Stimulated activated CD8-positive, alpha-beta memory T cell treated with anti-CD3 and anti-CD28 coated beads, Interleukin-15, amount 100 ng/mL, for 1 hour (primary cell): Measurements from ENCODE around the gene ESCO1.
"Not testable (repeated sequence)": the region's sequence is repeated elsewhere in the genome, so short reads cannot be mapped to it uniquely, and the experiment has no call there.

ENCODE experiments used
- DNase-seq: peaks from one replicate; pipeline ENCODE4 v3.0.0-alpha.2; 2020; ENCODE audit warnings: low read depth

The ESCO1 gene, protein sequence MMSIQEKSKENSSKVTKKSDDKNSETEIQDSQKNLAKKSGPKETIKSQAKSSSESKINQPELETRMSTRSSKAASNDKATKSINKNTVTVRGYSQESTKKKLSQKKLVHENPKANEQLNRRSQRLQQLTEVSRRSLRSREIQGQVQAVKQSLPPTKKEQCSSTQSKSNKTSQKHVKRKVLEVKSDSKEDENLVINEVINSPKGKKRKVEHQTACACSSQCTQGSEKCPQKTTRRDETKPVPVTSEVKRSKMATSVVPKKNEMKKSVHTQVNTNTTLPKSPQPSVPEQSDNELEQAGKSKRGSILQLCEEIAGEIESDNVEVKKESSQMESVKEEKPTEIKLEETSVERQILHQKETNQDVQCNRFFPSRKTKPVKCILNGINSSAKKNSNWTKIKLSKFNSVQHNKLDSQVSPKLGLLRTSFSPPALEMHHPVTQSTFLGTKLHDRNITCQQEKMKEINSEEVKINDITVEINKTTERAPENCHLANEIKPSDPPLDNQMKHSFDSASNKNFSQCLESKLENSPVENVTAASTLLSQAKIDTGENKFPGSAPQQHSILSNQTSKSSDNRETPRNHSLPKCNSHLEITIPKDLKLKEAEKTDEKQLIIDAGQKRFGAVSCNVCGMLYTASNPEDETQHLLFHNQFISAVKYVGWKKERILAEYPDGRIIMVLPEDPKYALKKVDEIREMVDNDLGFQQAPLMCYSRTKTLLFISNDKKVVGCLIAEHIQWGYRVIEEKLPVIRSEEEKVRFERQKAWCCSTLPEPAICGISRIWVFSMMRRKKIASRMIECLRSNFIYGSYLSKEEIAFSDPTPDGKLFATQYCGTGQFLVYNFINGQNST

GRCh38 chr18:21600526-21601410, at the start of gene ESCO1:
ESCO1 (minus strand) TSS chr18:21600704; CDS start chr18:21574843, 25,861 bp downstream.
- peak; percentile 83 for DNase-seq

DNA sequence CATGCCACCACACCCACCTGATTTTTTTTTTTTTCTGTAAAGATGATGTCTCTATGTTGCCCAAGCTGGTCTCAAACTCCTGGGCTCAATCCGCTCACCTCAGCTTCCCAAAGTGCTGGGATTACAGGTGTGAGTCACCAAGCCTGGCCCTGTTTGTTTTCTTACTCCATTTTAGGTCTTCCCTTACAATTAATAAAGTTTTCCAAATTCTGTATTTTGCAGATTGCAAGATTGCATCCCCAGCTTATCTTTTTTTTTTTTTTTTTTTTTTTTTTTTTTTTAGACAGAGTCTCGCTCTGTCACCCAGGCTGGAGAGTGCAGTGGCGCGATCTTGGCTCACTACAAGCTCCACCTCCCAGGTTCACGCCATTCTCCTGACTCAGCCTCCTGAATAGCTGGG, 39.9 kb upstream of the ESCO1 start:
- DNase-seq: not testable (repeated sequence)

DNA sequence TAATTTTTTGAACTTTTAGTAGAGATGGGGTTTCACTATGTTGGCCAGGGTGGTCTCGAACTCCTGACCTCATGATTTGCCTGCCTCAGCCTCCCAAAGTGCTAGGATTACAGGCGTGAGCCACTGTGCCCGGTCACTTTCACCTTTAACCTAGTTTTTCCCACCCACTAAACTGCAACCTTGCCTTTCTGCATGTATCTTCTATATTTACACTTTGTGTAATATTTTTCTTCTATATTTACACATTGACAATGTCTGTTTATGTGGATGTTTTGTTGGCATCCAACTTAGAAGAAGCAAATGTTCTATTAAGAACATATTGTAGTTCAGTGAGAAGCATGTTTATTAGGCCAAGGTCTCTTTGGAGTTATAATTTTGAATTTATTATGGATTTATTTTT, 38.3 kb upstream of the ESCO1 start:
- no peak for DNase-seq

GRCh38 chr18:21636769-21637168, 36.3 kb upstream of the ESCO1 start:
- DNase-seq: no peak

- no peak for DNase-seq
Measured at GRCh38 chr18:21634588-21635199, 34.2 kb upstream of the ESCO1 start.

GRCh38 chr18:21632393-21632792, 31.9 kb upstream of the ESCO1 start:
- DNase-seq: no peak

- no peak for DNase-seq
Measured at GRCh38 chr18:21629089-21629832, 28.8 kb upstream of the ESCO1 start.

DNA sequence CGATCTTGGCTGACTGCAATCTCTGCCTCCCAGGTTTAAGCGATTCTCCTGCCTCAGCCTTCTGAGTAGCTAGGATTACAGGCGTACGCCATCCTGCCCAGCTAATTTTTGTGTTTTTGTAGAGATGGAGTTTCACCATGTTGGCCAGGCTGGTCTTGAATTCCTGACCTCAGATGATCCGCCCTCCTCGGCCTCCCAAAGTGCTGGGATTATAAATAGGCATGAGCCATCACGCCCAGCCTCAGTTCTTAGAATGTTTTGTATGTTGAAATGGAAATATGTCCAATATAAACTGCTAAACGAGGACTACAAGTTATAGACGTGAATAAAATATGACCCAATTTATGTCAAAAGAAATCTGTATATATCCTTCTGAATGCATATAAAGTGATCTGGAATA, 21.1 kb upstream of the ESCO1 start:
- not testable (repeated sequence) for DNase-seq

- DNase-seq: peak; percentile 74
Measured at GRCh38 chr18:21612125-21613039, 11.9 kb upstream of the ESCO1 start, which contains the start of gene SNRPD1. SNRPD1 (plus strand) TSS chr18:21612314; CDS start chr18:21612430, 116 bp downstream.

- DNase-seq: not testable (repeated sequence)
Measured at GRCh38 chr18:21611401-21612124, 11.1 kb upstream of the ESCO1 start.

- DNase-seq: no peak
Measured at GRCh38 chr18:21605213-21605612, 4.7 kb upstream of the ESCO1 start.

GRCh38 chr18:21604671-21605070, 4.2 kb upstream of the ESCO1 start:
- DNase-seq: no peak

DNA sequence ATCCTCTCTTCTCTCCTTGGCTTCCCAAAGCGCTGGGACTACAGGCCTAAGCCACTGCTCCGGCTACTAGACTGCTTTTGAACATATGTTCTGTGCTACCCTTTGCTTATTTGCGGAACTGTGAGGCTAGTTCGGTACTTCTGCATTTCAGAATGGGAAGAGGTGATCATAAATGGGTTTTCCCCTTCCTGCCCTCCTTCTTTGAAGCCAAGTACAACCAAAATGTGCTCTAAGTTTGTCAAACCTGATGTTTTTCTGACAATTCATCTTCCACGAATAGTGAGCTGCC, 1.7 kb upstream of the ESCO1 start:
- no peak for DNase-seq

GRCh38 chr18:21599585-21600525, 649 bp downstream of the ESCO1 start:
- DNase-seq: no peak

GRCh38 chr18:21598726-21599584, 1.5 kb downstream of the ESCO1 start:
- no peak for DNase-seq

DNA sequence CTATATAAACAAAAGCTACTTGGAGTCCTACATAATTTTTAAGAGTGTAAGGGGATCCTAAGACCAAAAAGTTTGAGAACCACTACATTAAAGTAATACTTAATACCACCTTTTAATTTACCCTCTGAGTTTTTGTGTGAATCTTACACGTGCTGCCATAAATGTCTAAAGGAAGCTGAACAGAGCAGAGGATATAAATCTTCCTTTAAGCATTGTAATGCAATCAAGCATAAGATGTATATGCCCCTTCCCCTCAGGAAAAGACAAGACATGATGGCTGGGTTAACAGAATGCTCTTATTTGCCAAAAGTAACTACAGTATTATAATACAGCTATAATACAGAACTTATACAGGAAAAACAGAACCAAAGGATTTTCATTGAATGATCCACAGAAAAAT, 2.9 kb downstream of the ESCO1 start:
- no peak for DNase-seq
